GM12873 (cell line): ENCODE measurements around the gene RDX.

Experiments
- TF ChIP-seq, protein P1 (sequence below): IDR thresholded peaks from 2 replicates; pipeline ENCODE4 v1.5.1; 2012; ENCODE audit warnings: low read depth, mild to moderate bottlenecking, moderate library complexity, low read length, control low read depth; ENCODE audit not compliant: insufficient read depth; ENCODE audit errors: missing control alignments

Gene RDX

DNA sequence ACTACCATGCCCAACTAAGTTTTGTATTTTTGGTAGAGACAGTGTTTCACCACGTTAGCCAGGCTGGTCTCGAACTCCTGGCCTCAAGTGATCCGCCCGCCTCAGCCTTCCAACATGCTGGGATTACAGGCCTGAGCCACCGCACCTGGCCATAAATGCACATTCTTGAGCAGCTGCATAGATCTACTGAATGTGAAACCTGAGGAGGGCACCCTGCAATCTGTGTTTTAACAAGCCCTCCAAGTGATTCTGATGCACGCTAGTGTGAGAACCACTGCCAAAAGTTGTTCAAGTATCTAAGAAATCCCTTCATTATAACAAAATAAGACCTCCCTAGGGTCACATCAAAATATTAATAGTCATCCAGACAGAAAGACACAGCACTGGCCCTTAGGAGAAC, 89.3 kb downstream of the RDX start:
- TF ChIP-seq, protein P1, sequence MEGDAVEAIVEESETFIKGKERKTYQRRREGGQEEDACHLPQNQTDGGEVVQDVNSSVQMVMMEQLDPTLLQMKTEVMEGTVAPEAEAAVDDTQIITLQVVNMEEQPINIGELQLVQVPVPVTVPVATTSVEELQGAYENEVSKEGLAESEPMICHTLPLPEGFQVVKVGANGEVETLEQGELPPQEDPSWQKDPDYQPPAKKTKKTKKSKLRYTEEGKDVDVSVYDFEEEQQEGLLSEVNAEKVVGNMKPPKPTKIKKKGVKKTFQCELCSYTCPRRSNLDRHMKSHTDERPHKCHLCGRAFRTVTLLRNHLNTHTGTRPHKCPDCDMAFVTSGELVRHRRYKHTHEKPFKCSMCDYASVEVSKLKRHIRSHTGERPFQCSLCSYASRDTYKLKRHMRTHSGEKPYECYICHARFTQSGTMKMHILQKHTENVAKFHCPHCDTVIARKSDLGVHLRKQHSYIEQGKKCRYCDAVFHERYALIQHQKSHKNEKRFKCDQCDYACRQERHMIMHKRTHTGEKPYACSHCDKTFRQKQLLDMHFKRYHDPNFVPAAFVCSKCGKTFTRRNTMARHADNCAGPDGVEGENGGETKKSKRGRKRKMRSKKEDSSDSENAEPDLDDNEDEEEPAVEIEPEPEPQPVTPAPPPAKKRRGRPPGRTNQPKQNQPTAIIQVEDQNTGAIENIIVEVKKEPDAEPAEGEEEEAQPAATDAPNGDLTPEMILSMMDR: no peak

DNA sequence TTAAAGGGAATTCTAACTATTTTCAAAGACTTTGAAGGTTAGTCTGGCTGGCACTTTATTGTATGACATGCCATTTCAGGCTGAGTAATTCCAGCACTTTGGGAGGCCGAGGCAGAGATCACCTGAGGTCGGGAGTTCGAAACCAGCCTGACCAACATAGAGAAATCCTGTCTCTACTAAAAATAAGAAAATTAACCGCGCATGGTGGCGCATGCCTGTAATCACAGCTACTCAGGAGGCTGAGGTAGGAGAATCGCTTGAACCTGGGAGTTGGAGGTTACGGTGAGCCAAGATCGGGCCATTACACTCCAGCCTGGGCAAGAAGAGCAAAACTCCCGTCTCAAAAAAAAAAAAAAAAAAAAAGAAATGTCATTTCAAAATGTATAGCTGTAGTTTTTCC, 95.6 kb downstream of the RDX start:
- TF ChIP-seq, protein P1: no peak

DNA sequence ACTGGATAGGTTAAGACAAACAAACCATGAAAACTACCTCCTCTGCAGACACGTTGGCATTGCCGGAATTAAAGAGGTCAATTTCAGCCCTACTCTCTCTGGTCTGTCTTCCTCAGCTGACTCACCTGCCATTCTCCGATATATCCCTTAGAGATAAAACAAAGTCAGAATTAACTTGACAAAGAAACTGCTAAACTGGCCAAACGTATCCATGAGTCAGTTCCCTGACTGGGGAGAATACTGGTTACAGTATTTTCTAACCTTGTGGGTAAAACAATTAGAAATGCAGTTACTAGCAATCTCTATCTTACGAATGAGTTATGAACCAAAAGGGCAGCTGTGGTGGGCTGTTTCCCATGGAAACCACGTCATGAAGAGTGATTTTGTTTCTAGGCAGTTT, 96.2 kb downstream of the RDX start:
- TF ChIP-seq, protein P1: no peak

DNA sequence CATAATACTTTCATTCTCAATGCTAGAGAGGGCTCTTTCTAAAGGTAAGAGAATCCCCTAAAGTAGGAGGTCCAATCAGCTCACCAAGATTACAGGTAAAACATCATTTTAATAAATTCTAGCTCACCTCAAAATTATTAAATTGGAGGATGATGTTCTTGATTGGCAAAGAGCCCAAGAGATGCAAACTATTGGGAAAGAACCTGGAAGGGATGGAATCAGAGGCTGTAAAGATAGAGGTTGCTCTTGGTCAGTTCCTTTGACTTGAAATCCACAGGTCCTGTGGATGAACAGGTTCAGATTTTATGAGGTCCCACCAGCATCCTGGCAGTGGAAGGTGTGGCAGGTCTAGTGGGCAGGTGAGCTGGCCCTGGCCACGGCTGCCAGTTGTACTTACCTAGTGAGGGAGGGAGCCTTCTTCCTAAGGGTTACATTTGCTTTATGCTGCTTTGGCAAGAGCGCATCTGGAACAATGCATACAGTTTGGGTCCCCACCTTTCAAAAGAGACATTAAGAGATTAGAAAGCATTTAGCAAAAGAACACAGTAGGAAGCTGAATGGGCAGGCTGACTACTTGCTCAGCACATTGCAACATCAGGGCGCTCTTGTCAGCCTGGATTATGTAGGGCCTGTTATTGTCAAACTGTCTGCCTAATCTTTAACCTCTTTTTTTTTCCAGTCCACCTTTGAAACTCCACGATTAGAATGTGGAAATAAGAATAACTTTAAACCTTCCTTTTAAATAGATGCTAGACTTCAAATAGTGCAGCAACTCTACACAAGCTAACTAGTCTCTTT, 97.0 kb downstream of the RDX start:
- TF ChIP-seq, protein P1: no peak

DNA sequence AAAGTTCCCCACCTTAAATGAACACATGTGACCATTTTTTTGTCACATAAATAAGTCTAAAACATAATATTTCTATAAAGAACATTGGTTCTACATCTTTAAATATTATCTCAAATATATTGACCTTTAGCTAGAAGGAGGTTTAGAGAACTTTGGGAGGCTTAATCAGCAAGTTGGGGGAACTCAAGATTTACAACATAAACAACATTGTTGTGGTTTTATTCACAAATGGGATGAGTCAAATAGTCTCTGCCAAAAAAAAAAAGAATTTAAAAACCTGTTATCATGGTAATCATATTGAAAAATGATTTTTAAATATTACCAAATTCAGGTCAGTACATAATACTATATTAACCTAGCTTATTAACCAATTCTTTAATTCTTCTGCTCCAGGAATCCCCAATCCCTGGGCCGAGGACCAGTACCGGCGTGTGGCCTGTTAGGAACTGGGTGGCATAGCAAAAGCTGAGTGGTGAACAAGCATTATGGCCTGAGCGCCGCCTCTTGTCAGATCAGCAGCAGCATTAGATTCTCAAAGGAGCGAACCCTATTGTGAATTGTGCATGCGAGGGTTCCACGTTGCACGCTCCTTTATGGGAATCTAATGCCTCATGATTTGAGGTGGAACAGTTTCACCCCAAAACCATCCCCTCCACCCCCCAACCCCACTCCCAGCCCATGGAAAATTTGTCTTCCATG, 98.2 kb downstream of the RDX start:
- TF ChIP-seq, protein P1: no peak

DNA sequence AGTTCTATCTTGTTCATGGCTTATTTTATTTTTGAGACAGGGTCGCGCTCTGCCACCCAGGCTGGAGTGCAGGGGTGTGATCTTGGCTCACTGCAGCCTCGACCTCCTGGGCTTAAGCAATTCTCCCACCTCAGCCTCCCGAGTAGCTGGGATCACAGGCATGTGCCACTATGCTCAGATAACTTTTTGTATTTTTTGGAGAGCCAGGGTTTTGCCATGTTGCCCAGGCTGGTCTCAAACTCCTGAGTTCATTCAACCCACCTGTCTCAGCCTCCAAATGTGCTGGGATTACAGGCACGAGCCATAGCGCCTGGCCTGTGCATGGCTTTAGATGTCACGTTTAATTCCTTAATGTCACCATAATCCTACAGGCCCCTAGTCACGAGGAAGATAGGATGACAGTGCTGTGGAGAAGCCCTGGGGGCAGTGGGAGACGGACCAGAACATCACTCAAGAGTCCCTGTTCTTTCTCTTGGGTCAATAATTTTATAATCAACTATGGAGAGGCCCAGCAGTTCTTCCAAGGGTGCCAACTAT, 99.5 kb downstream of the RDX start:
- TF ChIP-seq, protein P1: no peak

DNA sequence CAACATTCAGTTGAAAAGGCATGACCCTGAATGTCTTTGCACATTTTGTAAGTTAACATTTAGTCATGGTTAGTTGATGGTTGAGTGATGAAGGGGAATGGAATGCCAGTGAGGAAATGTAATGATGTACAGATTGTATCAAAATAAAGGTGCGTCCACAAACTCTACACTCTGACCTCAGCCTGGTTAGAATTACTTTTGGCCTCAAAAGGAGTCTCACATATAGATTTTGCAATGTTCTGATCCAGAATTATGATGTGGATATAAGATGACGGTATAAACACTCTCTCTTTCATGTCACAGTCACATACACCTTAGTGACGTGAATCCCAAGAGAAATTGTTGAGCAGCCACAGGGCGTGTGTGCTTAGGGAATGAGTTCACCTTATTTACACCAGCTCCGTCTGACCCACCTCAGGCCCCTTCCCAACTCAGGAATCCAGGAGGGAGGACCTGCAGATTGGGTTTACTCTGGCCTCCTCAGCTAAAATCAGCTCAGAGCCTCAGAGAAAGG, 100.1 kb downstream of the RDX start:
- TF ChIP-seq, protein P1: no peak
